AG04449 (cell line): Measurements from ENCODE around the gene MAP4K5.
A peak's percentile ranks its signal among the peaks of the same experiment; 100 is the strongest.
"Not testable (repeated sequence)": the region's sequence is repeated elsewhere in the genome, so short reads cannot be mapped to it uniquely, and the experiment has no call there.

Source experiments
- CTCF ChIA-PET: fragments of 350-600 bp; formaldehyde crosslinking; extraction: SDS; loops from one replicate; lab custom pipeline; 2021; ENCODE audit warnings: antibody characterized with exemption; lab: Yijun Ruan, JAX
- POLR2A ChIA-PET: fragments of 400-600, 350-600 bp; formaldehyde crosslinking; extraction: SDS; loops from one replicate; lab custom pipeline; 2020; ENCODE audit warnings: antibody characterized with exemption, inconsistent platforms; lab: Yijun Ruan, JAX
- DNase-seq: peaks from one replicate; pipeline ENCODE4 v3.0.0-alpha.2; 2010; ENCODE audit warnings: low read depth, low spot score
- H3K4me3 ChIP-seq: 2 replicates; pipeline ENCODE4 v1.5.1; 2011; ENCODE audit warnings: low read depth, mild to moderate bottlenecking, control low read depth, low read length
- CTCF ChIP-seq: IDR thresholded peaks from one replicate; pipeline ENCODE4 v1.5.1; 2011; ENCODE audit warnings: mild to moderate bottlenecking, moderate library complexity, low read length, control low read depth, inconsistent platforms; ENCODE audit not compliant: insufficient read depth; ENCODE audit errors: missing control alignments

The MAP4K5 gene

GRCh38 chr14:50562841-50563240, 30.5 kb upstream of the MAP4K5 start:
- no peak overlapping the region for H3K4me3 ChIP-seq
- ChIA-PET CTCF (interaction anchor here (0.7 to 1.3 kb wide), 2 partner anchors 33 to 214 kb away, joined by 3 read pairs; no protein-coding TSS in a partner anchor), POLR2A (no interaction called here)
- no peak for TF ChIP-seq CTCF
- no peak for DNase-seq

GRCh38 chr14:50560931-50561285, 28.5 kb upstream of the MAP4K5 start:
- ChIA-PET CTCF (interaction anchor here (0.9 to 3.5 kb wide), 4 partner anchors 40 to 299 kb away, joined by 3 to 29 read pairs (median 4); no protein-coding TSS in a partner anchor), POLR2A (no interaction called here)
- no peak for DNase-seq
- peak overlapping the region; percentile 67 for H3K4me3 ChIP-seq
- TF ChIP-seq CTCF = no peak

GRCh38 chr14:50559990-50560930, 27.9 kb upstream of the MAP4K5 start, which contains the start of gene ATL1:
Gene ATL1 (plus strand): TSS chr14:50560145. CDS start chr14:50560266, 121 bp downstream.
- H3K4me3 ChIP-seq = peak within 1 kb of the TSS; percentile 67
- CTCF ChIA-PET = interaction anchor here (0.8 to 3.5 kb wide), 5 partner anchors 17 to 300 kb away, joined by 3 to 29 read pairs (median 11); no protein-coding TSS in a partner anchor
- POLR2A ChIA-PET = no interaction called here
- no peak for TF ChIP-seq CTCF
- DNase-seq = peak; percentile 1

- CTCF ChIA-PET = interaction anchor here (4.4 kb wide), 1 partner anchor 9 kb away, joined by 21 read pairs; no protein-coding TSS in a partner anchor
- H3K4me3 ChIP-seq, DNase-seq, POLR2A ChIA-PET: not testable (repeated sequence)
These were observed 20.4 kb upstream of the MAP4K5 start for GRCh38 chr14:50552796-50553195.

- ChIA-PET CTCF (interaction anchor here (1.4 to 4.4 kb wide), 2 partner anchors 8 to 227 kb away, joined by 4 to 21 read pairs; no protein-coding TSS in a partner anchor), POLR2A (no interaction called here)
- TF ChIP-seq CTCF = no peak
- no peak overlapping the region for H3K4me3 ChIP-seq
- DNase-seq = no peak
These were observed 19.5 kb upstream of the MAP4K5 start for GRCh38 chr14:50551877-50552276.

GRCh38 chr14:50550294-50550693, 17.9 kb upstream of the MAP4K5 start:
- POLR2A ChIA-PET = no interaction called here
- H3K4me3 ChIP-seq = no peak overlapping the region
- CTCF ChIA-PET = interaction anchor here (1.1 to 1.4 kb wide), 2 partner anchors 12 to 224 kb away, joined by 3 read pairs; no protein-coding TSS in a partner anchor
- no peak for DNase-seq
- no peak for TF ChIP-seq CTCF
